Measurements from ENCODE around the gene RIC1. TPM values are rescaled to one million over a fixed set of nuclear protein-coding genes. Genes with fewer than 3 reads are reported as not detected.

RIC1 gene
- polyA plus RNA-seq, 4 donors, result 3.9 to 16.5 (median 6.8) TPM

- 92 to 97% (median 96%) methylated on average over 2 of the region's 2 CpGs for WGBS, 3 donors
- no peak for FAIRE-seq
These were observed 67.0 kb downstream of the RIC1 start for GRCh38 chr9:5695860-5696259.

GRCh38 chr9:5696884-5697283 lies 68.0 kb downstream of the RIC1 start:
- 88 to 91% (median 89%) methylated on average over 2 of the region's 2 CpGs for WGBS, 3 donors
- Histone ChIP-seq H3K27me3 (ENCODE audit: control insufficient read depth in 3 of 3, insufficient read depth in 3 of 3, low read length in 3 of 3) (no peaks in the 10 kb centered on the region), H3K36me3 (ENCODE audit: control insufficient read depth in 3 of 3, insufficient read depth in 2 of 3, low read depth in 1 of 3, low read length in 3 of 3) (peaks cover 0 to 1% (median 0%) of the 10 kb centered on the region in 3 donors), H3K4me3 (ENCODE audit: low read depth in 1 of 3, low read length in 3 of 3) (no peak overlapping the region), H3K9me3 (ENCODE audit: control insufficient read depth in 2 of 2, insufficient read depth in 1 of 2, low read depth in 1 of 2, low read length in 1 of 2) (no peaks in the 10 kb centered on the region), H3K4me1 (ENCODE audit: control insufficient read depth in 3 of 3, insufficient read depth in 2 of 3, low read depth in 1 of 3, low read length in 2 of 3) (no peaks in the 10 kb centered on the region), H3K27ac (ENCODE audit: low read depth in 1 of 3, low read length in 2 of 3) (no peak overlapping the region)
- no peak for FAIRE-seq
- DNase-seq, result no peak

More at GRCh38 chr9:5695860-5696259, 67.0 kb downstream of the RIC1 start:
- Histone ChIP-seq H3K9me3 (ENCODE audit: control insufficient read depth in 2 of 2, insufficient read depth in 1 of 2, low read depth in 1 of 2, low read length in 1 of 2) (no peaks in the 10 kb centered on the region), H3K36me3 (ENCODE audit: control insufficient read depth in 3 of 3, insufficient read depth in 2 of 3, low read depth in 1 of 3, low read length in 3 of 3) (peaks cover 0 to 1% (median 0%) of the 10 kb centered on the region in 3 donors), H3K4me1 (ENCODE audit: control insufficient read depth in 3 of 3, insufficient read depth in 2 of 3, low read depth in 1 of 3, low read length in 2 of 3) (no peaks in the 10 kb centered on the region), H3K27ac (ENCODE audit: low read depth in 1 of 3, low read length in 2 of 3) (no peak overlapping the region), H3K27me3 (ENCODE audit: control insufficient read depth in 3 of 3, insufficient read depth in 3 of 3, low read length in 3 of 3) (no peaks in the 10 kb centered on the region), H3K4me3 (ENCODE audit: low read depth in 1 of 3, low read length in 3 of 3) (no peak overlapping the region)
- DNase-seq, result no peak

GRCh38 chr9:5698004-5698403 lies 69.1 kb downstream of the RIC1 start:
- Histone ChIP-seq H3K27ac (ENCODE audit: low read depth in 1 of 3, low read length in 2 of 3) (no peak overlapping the region), H3K4me3 (ENCODE audit: low read depth in 1 of 3, low read length in 3 of 3) (no peak overlapping the region), H3K36me3 (ENCODE audit: control insufficient read depth in 3 of 3, insufficient read depth in 2 of 3, low read depth in 1 of 3, low read length in 3 of 3) (peaks cover 0 to 3% (median 1%) of the 10 kb centered on the region in 3 donors), H3K9me3 (ENCODE audit: control insufficient read depth in 2 of 2, insufficient read depth in 1 of 2, low read depth in 1 of 2, low read length in 1 of 2) (no peaks in the 10 kb centered on the region), H3K27me3 (ENCODE audit: control insufficient read depth in 3 of 3, insufficient read depth in 3 of 3, low read length in 3 of 3) (no peaks in the 10 kb centered on the region), H3K4me1 (ENCODE audit: control insufficient read depth in 3 of 3, insufficient read depth in 2 of 3, low read depth in 1 of 3, low read length in 2 of 3) (no peaks in the 10 kb centered on the region)
- 97 to 98% (median 97%) methylated on average over 1 of the region's 1 CpG for WGBS, 3 donors
- DNase-seq (no peak), FAIRE-seq (no peak)

GRCh38 chr9:5698810-5699556 lies 70.1 kb downstream of the RIC1 start:
- WGBS, 3 donors, result 82 to 85% (median 82%) methylated on average over 7 of the region's 7 CpGs
- H3K36me3 ChIP-seq (ENCODE audit: control insufficient read depth in 3 of 3, insufficient read depth in 2 of 3, low read depth in 1 of 3, low read length in 3 of 3), result peaks cover 0 to 3% (median 1%) of the 10 kb centered on the region in 3 donors
- DNase-seq, result no peak
- H3K9me3 ChIP-seq (ENCODE audit: control insufficient read depth in 2 of 2, insufficient read depth in 1 of 2, low read depth in 1 of 2, low read length in 1 of 2), result no peaks in the 10 kb centered on the region
- H3K27me3 ChIP-seq (ENCODE audit: control insufficient read depth in 3 of 3, insufficient read depth in 3 of 3, low read length in 3 of 3), result no peaks in the 10 kb centered on the region
- H3K4me3 ChIP-seq (ENCODE audit: low read depth in 1 of 3, low read length in 3 of 3), result no peak overlapping the region
- H3K4me1 ChIP-seq (ENCODE audit: control insufficient read depth in 3 of 3, insufficient read depth in 2 of 3, low read depth in 1 of 3, low read length in 2 of 3), result no peaks in the 10 kb centered on the region
- FAIRE-seq, result no peak
- H3K27ac ChIP-seq (ENCODE audit: low read depth in 1 of 3, low read length in 2 of 3), result no peak overlapping the region

GRCh38 chr9:5708414-5708813 lies 79.5 kb downstream of the RIC1 start:
- Histone ChIP-seq H3K36me3 (ENCODE audit: control insufficient read depth in 3 of 3, insufficient read depth in 2 of 3, low read depth in 1 of 3, low read length in 3 of 3) (peaks cover 0 to 2% (median 2%) of the 10 kb centered on the region in 3 donors), H3K27ac (ENCODE audit: low read depth in 1 of 3, low read length in 2 of 3) (no peak overlapping the region), H3K4me1 (ENCODE audit: control insufficient read depth in 3 of 3, insufficient read depth in 2 of 3, low read depth in 1 of 3, low read length in 2 of 3) (no peaks in the 10 kb centered on the region), H3K27me3 (ENCODE audit: control insufficient read depth in 3 of 3, insufficient read depth in 3 of 3, low read length in 3 of 3) (no peaks in the 10 kb centered on the region), H3K9me3 (ENCODE audit: control insufficient read depth in 2 of 2, insufficient read depth in 1 of 2, low read depth in 1 of 2, low read length in 1 of 2) (peaks cover 0 to 8% of the 10 kb centered on the region in 2 donors), H3K4me3 (ENCODE audit: low read depth in 1 of 3, low read length in 3 of 3) (no peak overlapping the region)
- 88 to 97% (median 94%) methylated on average over 1 of the region's 1 CpG for WGBS, 3 donors
- no peak for DNase-seq
- no peak for FAIRE-seq

GRCh38 chr9:5712651-5713390 lies 83.9 kb downstream of the RIC1 start:
- peak; percentile 39 to 66 for DNase-seq
- FAIRE-seq, result peak; percentile 41
- Histone ChIP-seq H3K9me3 (ENCODE audit: control insufficient read depth in 2 of 2, insufficient read depth in 1 of 2, low read depth in 1 of 2, low read length in 1 of 2) (peaks cover 0 to 6% of the 10 kb centered on the region in 2 donors), H3K27ac (ENCODE audit: low read depth in 1 of 3, low read length in 2 of 3) (no peak overlapping the region), H3K36me3 (ENCODE audit: control insufficient read depth in 3 of 3, insufficient read depth in 2 of 3, low read depth in 1 of 3, low read length in 3 of 3) (peaks cover 0 to 6% (median 2%) of the 10 kb centered on the region in 3 donors), H3K4me1 (ENCODE audit: control insufficient read depth in 3 of 3, insufficient read depth in 2 of 3, low read depth in 1 of 3, low read length in 2 of 3) (no peaks in the 10 kb centered on the region), H3K27me3 (ENCODE audit: control insufficient read depth in 3 of 3, insufficient read depth in 3 of 3, low read length in 3 of 3) (no peaks in the 10 kb centered on the region), H3K4me3 (ENCODE audit: low read depth in 1 of 3, low read length in 3 of 3) (no peak overlapping the region)
- WGBS, 3 donors, result 51 to 71% (median 62%) methylated on average over 4 of the region's 4 CpGs

GRCh38 chr9:5714501-5715401 lies 85.8 kb downstream of the RIC1 start:
- no peak for FAIRE-seq

More at GRCh38 chr9:5714501-5715401, 85.8 kb downstream of the RIC1 start:
- Histone ChIP-seq H3K4me3 (ENCODE audit: low read depth in 1 of 3, low read length in 3 of 3) (no peak overlapping the region), H3K9me3 (ENCODE audit: control insufficient read depth in 2 of 2, insufficient read depth in 1 of 2, low read depth in 1 of 2, low read length in 1 of 2) (peaks cover 0 to 5% of the 10 kb centered on the region in 2 donors), H3K27me3 (ENCODE audit: control insufficient read depth in 3 of 3, insufficient read depth in 3 of 3, low read length in 3 of 3) (no peaks in the 10 kb centered on the region), H3K36me3 (ENCODE audit: control insufficient read depth in 3 of 3, insufficient read depth in 2 of 3, low read depth in 1 of 3, low read length in 3 of 3) (peaks cover 0 to 6% (median 0%) of the 10 kb centered on the region in 3 donors), H3K27ac (ENCODE audit: low read depth in 1 of 3, low read length in 2 of 3) (no peak overlapping the region), H3K4me1 (ENCODE audit: control insufficient read depth in 3 of 3, insufficient read depth in 2 of 3, low read depth in 1 of 3, low read length in 2 of 3) (no peaks in the 10 kb centered on the region)
- WGBS, 3 donors, result 85 to 90% (median 90%) methylated on average over 4 of the region's 4 CpGs
- DNase-seq, result peak in 1 of 2 donors; percentile 8

All from small intestine (tissue), 7 donors.